GM12874 (cell line): Measurements from ENCODE around the gene CEBPZOS.

ENCODE experiments used
- CTCF ChIP-seq: IDR thresholded peaks from 2 replicates; pipeline ENCODE4 v1.5.1; 2011; ENCODE audit warnings: low read depth, mild to moderate bottlenecking, control low read depth, low read length, moderate library complexity; ENCODE audit not compliant: insufficient read depth

The CEBPZOS gene

GRCh38 chr2:37215250-37215649 lies 19.0 kb downstream of the CEBPZOS start:
- TF ChIP-seq CTCF, result no peak

GRCh38 chr2:37219046-37219445 lies 22.8 kb downstream of the CEBPZOS start:
- no peak for TF ChIP-seq CTCF

GRCh38 chr2:37223131-37223530 lies 26.8 kb downstream of the CEBPZOS start:
- no peak for TF ChIP-seq CTCF

- no peak for TF ChIP-seq CTCF
These were observed 27.8 kb downstream of the CEBPZOS start for GRCh38 chr2:37224063-37224462.

GRCh38 chr2:37226863-37227262 lies 30.6 kb downstream of the CEBPZOS start:
- TF ChIP-seq CTCF, result no peak

GRCh38 chr2:37228788-37229187 lies 32.5 kb downstream of the CEBPZOS start:
- no peak for TF ChIP-seq CTCF

GRCh38 chr2:37230581-37230980 lies 34.3 kb downstream of the CEBPZOS start:
- TF ChIP-seq CTCF, result no peak
